GM12873 (cell line): ENCODE measurements around the gene SUSD3.

Experiments
- CTCF ChIP-seq: IDR thresholded peaks from 2 replicates; pipeline ENCODE4 v1.5.1; 2012; ENCODE audit warnings: low read depth, mild to moderate bottlenecking, moderate library complexity, low read length, control low read depth; ENCODE audit not compliant: insufficient read depth; ENCODE audit errors: missing control alignments

Gene SUSD3

GRCh38 chr9:93087971-93088655 lies 29.6 kb downstream of the SUSD3 start:
- no peak for TF ChIP-seq CTCF

- TF ChIP-seq CTCF: no peak
Observed at GRCh38 chr9:93088656-93089015, 30.1 kb downstream of the SUSD3 start.

GRCh38 chr9:93089024-93089423 lies 30.5 kb downstream of the SUSD3 start:
- no peak for TF ChIP-seq CTCF

- TF ChIP-seq CTCF: no peak
Observed at GRCh38 chr9:93089481-93089991, 31.0 kb downstream of the SUSD3 start.

- TF ChIP-seq CTCF: no peak
Observed at GRCh38 chr9:93090091-93090655, 31.7 kb downstream of the SUSD3 start.

- TF ChIP-seq CTCF: no peak
Observed at GRCh38 chr9:93091056-93091452, 32.6 kb downstream of the SUSD3 start.

- no peak for TF ChIP-seq CTCF
Observed at GRCh38 chr9:93091453-93092081, 33.1 kb downstream of the SUSD3 start.
